Measurements from ENCODE around the gene PIK3CB. TPM values are rescaled to one million over a fixed set of nuclear protein-coding genes. Genes with fewer than 3 reads are reported as not detected.
A peak's percentile ranks its signal among the peaks of the same experiment; 100 is the strongest.

Gene PIK3CB
- total RNA-seq, 4 donors from 2014 or later, result 24.9 to 94.7 (median 36.8) TPM

DNA sequence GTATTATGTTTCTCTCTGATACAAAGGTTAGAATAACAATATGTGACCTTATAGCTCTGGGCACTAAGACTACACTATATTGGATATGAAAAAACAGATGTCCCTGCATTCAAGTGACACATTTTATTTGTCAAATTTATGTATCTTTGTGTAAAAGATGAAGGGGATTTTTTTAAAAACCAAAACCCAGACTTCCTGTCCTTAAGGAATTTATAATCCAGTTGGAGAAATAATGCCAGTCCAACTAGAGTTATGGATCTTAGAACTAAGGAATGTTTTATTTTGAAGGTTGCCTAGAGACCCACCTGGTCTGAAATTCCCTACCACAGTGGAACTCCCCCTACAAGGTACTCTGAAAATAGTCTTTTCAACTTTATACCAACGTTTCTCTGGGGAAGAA, 33.3 kb upstream of the PIK3CB start:
- no peak for TF ChIP-seq POLR2A (IDR thresholded peaks at IDR 0.05)
- TF ChIP-seq, protein P1, sequence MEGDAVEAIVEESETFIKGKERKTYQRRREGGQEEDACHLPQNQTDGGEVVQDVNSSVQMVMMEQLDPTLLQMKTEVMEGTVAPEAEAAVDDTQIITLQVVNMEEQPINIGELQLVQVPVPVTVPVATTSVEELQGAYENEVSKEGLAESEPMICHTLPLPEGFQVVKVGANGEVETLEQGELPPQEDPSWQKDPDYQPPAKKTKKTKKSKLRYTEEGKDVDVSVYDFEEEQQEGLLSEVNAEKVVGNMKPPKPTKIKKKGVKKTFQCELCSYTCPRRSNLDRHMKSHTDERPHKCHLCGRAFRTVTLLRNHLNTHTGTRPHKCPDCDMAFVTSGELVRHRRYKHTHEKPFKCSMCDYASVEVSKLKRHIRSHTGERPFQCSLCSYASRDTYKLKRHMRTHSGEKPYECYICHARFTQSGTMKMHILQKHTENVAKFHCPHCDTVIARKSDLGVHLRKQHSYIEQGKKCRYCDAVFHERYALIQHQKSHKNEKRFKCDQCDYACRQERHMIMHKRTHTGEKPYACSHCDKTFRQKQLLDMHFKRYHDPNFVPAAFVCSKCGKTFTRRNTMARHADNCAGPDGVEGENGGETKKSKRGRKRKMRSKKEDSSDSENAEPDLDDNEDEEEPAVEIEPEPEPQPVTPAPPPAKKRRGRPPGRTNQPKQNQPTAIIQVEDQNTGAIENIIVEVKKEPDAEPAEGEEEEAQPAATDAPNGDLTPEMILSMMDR (IDR thresholded peaks at IDR 0.05 in 4 of 5, conservative IDR thresholded peaks at IDR 0.05 in 1 of 5), result no peak
- H3K36me3 ChIP-seq, result no peaks in the 10 kb centered on the region
- H3K4me1 ChIP-seq, result peaks cover 5 to 6% of the 10 kb centered on the region in 2 donors
- no peak overlapping the region for H3K4me3 ChIP-seq
- H3K27ac ChIP-seq, result no peak overlapping the region
- ATAC-seq (no peak), DNase-seq (no peak)
- intact Hi-C loops (cut with DNase I; ENCODE audit: low total_unique reads) (no loop called here), in situ Hi-C loops (cut with MboI; ENCODE audit: low sequenced_read_pairs in 4 of 4) (no loop called here)
- no peaks in the 10 kb centered on the region for H3K9me3 ChIP-seq
- H3K27me3 ChIP-seq, result no peaks in the 10 kb centered on the region

DNA sequence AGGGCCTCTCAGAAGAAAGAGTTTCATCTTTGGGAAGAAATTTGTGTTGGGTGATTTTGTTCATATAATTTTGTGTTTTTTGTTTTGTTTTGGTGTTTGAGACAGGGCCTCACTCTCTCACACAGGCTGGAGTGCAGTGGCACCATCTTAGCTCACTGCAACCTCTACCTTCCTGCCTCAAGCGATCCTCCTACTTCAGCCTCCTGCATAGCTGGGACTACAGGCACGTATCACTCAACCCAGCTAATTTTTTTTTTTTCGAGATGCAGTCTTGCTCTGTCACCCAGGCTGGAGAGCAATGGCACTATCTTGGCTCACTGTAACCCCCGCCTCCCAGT, 29.0 kb upstream of the PIK3CB start:
- Histone ChIP-seq H3K9me3 (no peaks in the 10 kb centered on the region), H3K4me1 (peaks cover 9 to 13% of the 10 kb centered on the region in 2 donors), H3K4me3 (no peak overlapping the region), H3K36me3 (no peaks in the 10 kb centered on the region), H3K27me3 (no peaks in the 10 kb centered on the region), H3K27ac (peak overlapping the region in 3 of 4 donors; percentile 58 to 79 (median 73))
- ATAC-seq, result no peak
- in situ Hi-C loops (cut with MboI; ENCODE audit: low sequenced_read_pairs in 4 of 4) (no loop called here), intact Hi-C loops (cut with DNase I; ENCODE audit: low total_unique reads) (loop anchor here (2.0 kb wide), 1 partner anchor 29 kb away; the partner anchor contains the start of gene PIK3CB)
- TF ChIP-seq, protein P1 (IDR thresholded peaks at IDR 0.05 in 4 of 5, conservative IDR thresholded peaks at IDR 0.05 in 1 of 5), result no peak
- TF ChIP-seq POLR2A (IDR thresholded peaks at IDR 0.05), result no peak
- no peak for DNase-seq

DNA sequence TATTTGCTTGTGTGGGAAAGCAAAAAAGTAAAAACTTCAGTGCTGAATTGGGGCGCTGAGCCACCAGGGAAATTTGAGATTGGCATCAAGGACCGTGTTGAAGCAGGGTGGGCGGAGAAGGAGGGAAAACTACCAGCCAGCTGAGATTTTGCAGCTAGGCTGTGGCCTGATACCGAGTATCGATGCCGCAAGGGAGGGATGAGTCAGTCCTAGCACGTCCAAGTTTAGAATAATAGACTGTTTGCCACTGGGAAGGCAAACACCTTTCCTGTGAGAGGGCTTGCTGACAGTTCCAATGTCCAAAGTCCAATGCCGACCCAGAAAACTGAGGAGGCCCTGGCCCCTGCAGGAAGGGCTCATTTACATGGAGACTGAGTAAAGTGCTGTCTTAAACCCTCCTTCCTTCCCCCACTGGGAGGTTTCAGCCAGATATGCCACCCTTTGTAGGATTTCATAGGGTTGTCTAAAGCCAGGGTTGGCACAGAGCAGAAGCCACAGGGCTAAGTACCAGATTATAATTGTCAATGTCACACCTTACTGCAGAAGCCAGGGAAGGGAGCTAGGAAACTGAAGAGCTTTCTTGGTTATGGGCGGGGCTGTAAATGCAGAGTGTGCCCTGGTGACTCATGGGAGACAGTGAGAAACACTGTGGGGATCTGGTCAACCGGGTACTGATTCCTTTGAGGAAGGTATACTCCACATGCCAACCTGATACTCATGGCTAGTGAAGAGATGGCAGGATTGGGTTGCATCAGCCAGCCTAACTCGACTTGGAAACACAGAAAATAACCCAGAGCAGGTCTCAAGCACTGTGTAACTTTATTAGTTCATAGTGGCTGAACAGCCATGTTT, 28.4 kb upstream of the PIK3CB start:
- no peaks in the 10 kb centered on the region for H3K27me3 ChIP-seq

DNA sequence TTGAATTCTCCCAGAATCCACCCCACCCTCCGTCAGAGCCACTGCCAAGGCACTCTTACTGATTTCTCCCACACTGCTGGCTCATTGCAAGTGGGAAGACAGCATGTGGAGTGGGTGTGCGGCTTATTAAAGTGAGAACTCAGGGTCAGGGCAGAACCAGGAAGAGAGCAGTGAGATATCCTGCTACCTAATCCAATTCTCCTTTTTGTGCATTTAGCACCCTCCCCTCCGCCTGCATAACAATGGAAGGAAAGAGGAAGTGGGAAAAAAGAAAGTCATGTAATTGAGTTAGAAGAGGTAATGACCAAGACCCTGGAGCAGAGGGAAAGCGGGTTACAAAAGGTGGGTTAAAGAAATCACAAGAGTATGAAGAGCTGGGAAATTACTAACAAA, 27.8 kb upstream of the PIK3CB start:
- ATAC-seq (no peak), DNase-seq (no peak)
- no peaks in the 10 kb centered on the region for H3K27me3 ChIP-seq
- H3K4me1 ChIP-seq, result peaks cover 9 to 13% of the 10 kb centered on the region in 2 donors
- intact Hi-C loops (cut with DNase I; ENCODE audit: low total_unique reads), result loop anchor here (2.0 kb wide), 1 partner anchor 28 kb away; the partner anchor contains the start of gene PIK3CB
- no peaks in the 10 kb centered on the region for H3K9me3 ChIP-seq
- peak overlapping the region; percentile 35 to 79 (median 66) for H3K27ac ChIP-seq
- TF ChIP-seq POLR2A (IDR thresholded peaks at IDR 0.05), result no peak
- TF ChIP-seq, protein P1 (IDR thresholded peaks at IDR 0.05 in 4 of 5, conservative IDR thresholded peaks at IDR 0.05 in 1 of 5), result no peak
- H3K36me3 ChIP-seq, result no peaks in the 10 kb centered on the region
- in situ Hi-C loops (cut with MboI; ENCODE audit: low sequenced_read_pairs in 4 of 4), result no loop called here
- no peak overlapping the region for H3K4me3 ChIP-seq

More for the DNA sequence above, 28.4 kb upstream of the PIK3CB start:
- H3K4me3 ChIP-seq, result no peak overlapping the region
- peaks cover 9 to 13% of the 10 kb centered on the region in 2 donors for H3K4me1 ChIP-seq
- ATAC-seq (peak; percentile 87 to 96), DNase-seq (peak in 1 of 2 donors; percentile 12)
- intact Hi-C loops (cut with DNase I; ENCODE audit: low total_unique reads) (loop anchor here (2.0 kb wide), 1 partner anchor 28 kb away; the partner anchor contains the start of gene PIK3CB), in situ Hi-C loops (cut with MboI; ENCODE audit: low sequenced_read_pairs in 4 of 4) (no loop called here)
- TF ChIP-seq, protein P1 (IDR thresholded peaks at IDR 0.05 in 4 of 5, conservative IDR thresholded peaks at IDR 0.05 in 1 of 5), result no peak
- TF ChIP-seq POLR2A (IDR thresholded peaks at IDR 0.05), result no peak
- peak overlapping the region; percentile 35 to 79 (median 66) for H3K27ac ChIP-seq
- H3K9me3 ChIP-seq, result no peaks in the 10 kb centered on the region
- no peaks in the 10 kb centered on the region for H3K36me3 ChIP-seq
